IPS-NIHi7 (cell line): ENCODE results near the gene GABBR2.

Experiments
- DNase-seq: peaks from one replicate; pipeline ENCODE4 v3.0.0; 2012; ENCODE audit warnings: mixed read lengths; ENCODE audit errors: extremely low spot score

Gene GABBR2

DNA sequence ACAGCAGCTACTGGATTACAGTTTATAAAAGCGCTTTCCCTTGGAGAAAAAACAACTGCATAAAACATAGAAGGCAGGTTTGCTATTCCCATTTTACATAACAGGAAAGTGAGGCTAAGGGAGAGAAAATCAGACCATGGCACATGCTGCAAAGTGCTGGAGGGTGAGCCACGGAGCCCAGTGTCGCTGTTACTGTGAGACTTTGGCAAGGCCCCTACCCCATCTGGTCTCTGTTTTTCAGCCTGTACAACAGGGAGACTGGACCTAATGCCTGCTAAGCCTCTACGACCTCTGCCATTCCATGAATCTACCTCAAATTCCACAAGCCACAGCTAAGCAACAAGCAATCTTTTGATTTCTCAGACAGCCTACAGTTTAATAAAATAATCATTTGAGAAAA lies 139.2 kb downstream of the GABBR2 start:
- DNase-seq: no peak

DNA sequence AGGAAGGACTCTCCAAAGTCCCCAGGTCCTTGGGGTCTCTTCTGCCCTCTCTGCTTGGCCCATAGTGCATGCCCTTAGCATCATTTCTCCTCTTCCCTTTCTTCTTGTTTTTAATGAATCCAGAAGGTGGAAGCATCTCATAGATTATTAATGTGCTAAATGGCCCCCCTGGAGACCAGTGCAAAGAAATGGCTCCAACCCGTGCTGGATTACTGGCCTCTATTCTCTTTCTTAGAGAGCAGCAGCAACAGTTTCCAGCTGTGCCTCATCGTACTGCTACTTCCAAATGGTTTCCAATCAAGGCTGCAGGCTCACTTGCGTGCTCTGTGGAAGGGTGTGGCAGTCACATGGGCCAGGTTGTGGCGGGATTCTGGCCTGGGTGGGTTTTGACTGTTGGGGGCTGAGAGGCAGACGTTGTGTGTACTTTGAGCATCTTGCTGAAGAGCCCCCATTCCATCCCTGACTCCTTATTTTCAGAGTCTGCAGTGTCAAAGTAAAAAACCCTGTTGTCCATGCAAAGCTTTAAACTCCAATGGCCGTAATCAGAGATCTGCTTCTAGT lies 139.7 kb downstream of the GABBR2 start:
- no peak for DNase-seq

DNA sequence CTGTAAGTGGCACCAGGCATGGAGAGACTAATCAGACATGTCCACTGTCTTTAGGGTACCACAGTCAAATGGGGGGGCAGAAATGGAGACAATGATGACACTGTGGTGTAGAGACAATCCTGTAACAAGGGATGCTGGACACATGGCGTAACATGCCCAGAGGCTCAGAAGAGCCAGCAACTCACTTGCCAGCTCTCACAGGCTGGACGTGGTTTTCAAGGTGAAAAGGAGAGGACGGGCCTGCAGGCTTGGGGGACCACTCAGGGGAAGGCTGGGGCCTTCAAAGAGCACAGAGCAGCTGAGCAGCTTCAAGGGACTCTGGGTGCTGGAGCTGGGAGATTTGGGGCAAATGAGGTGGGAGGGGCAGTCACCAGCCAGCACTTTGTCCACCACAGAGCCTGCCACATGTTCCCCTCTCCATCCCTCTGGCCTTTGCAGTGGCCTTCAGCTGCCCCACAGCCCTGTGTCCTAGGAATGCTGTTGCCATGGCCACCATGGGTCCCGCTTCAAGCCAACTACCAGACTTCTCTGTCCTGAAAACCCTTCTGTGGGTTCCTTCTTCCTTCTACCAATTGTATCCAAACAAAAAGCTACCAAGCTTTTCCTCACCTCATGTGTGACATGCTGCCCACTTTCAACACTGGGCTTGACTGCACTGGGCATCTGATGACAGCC lies 140.4 kb downstream of the GABBR2 start:
- DNase-seq: no peak

DNA sequence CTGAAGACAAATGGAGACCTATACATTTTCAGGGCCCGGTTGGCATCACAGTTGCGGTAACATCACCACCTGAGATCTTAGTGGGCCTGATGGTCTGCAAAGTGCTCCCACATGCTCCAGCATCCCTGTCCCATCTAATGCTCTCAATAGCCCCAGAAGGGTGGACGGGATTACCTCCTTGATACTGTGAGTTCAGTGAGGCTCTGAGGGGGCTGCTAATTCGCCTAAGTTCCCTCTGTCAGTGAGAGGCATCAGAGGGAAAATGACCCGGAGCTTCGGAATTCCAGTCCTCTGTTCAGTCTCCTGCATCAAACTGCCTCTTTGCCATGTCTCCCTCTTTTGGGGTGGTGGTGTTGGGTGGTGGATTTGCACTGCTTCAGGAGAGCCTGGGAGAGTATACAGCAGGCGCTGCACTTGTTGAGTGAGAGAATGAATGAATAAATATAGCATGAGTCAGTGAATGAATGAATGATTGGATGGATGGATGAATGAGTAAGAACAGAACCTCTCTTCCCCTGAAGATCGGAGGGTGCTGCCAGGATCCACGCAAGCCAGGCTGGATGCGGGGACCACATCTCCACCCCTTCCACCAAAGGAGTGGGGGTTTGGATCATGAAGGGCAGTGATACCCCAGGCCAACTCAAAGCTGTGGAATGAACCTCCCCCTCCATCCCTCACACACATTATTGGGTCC lies 141.0 kb downstream of the GABBR2 start:
- DNase-seq: no peak

DNA sequence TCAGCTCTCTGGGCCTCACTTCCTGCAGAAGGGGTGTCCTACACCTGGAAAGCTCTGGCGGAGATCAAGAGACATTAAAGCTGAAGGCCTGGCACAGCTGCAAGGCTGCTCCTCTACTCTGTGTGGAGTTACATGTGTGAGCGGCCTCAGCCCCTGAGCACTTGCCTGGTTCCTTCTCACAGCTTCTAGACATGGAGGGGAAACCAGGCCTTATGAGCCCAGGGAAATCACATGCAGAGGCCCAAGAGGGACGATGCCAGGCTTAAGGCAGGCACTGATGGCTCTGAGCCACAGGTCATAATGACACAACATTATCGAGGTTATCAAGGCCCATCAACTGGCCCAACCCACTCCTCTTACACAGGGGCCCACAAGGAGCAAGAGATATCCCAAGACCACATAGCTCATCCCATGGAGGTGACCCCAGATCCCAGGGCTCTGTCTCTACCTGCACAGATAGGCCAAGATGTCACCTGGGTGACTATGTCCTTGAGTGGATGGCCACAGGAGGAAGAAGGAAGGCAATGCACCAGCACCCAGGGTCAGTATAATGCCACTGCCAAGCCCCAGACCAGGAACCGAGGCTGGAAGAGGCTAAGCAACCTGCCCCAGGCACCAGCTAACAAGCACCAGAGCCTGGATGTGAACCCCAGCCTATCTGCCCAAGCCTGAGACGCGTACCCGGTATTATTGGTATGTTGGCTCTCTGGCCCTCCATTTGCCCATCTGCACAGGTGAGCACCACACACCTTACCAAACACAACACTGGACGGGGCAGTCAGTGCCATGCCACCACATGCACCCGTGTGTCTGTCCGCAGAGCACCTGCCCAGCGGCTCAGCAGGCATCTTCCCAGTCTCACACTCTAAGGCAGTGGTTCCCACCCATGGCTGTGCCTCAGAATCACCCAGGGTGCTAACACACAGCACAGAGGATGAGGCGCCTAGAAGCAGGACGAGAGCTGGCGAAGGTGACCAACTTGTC lies 143.3 kb downstream of the GABBR2 start:
- no peak for DNase-seq

DNA sequence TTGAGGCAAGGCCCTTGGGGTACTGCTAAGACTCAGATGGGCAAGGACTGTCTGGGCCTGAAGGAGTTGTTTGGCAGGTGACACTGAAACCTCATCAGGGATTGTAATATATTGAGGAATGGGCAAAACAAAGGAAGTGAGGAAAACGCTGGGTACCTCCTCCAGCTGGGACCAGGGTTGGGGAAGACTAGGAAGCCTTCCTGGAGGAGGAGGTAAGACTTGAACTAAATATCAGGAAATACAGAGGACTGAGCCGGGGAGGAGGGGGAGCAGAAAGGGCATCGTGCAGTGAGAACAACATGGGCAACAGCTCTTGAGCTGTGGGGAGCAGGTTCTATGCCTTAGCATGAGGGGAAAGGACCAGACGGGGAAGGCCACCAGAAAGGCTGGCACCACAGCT lies 144.0 kb downstream of the GABBR2 start:
- no peak for DNase-seq

DNA sequence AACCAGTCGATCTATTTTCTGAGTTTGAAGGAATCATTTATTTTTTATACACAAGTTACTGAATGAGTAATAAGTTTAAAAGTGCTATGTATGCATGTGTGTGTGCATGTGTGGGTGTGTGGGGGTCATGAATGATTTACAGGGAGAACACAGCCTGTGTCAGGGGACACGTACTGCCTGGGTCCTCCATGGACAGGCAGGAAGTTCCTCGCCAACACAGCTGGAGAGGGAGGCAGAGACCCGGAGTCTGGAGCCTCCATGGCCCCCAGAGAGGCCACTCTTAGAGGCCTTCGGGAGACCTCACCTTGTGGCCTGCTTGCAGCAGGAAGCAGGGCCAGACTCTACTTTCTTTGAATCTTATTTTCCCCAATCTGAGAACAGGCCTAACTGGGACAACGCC lies 144.7 kb downstream of the GABBR2 start:
- no peak for DNase-seq

DNA sequence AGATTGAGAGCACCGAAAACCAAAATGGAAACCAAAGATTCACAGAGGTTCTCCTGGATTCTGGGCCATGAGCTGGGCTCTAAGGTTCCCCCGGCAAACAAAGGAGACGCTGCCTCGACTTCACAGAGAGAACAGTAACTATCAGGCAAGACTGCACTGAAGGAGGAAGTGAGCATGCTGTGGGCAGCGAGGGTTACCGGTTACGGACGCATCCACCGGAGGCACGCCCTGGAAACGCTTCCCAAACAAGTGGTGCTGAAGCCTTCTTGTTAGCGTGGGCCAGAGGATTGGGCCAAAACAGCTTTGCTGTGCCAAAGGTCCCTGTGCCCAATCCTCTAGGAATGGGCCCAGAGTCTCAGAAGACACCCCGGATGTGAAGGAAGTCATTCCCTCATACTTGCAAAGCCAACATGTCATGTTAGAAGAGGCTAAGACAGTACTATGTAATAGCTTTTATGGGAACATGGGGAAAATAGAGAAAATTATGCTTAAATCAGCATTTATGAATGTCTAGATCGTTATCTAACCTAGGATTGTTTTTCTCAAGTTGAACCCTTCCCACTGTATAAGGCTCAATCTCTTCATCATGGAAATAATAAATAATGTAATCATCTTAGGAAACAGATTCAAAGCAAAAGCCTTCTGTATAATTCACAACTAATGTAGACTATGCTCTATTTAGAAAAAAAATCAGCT lies 145.4 kb downstream of the GABBR2 start:
- no peak for DNase-seq

DNA sequence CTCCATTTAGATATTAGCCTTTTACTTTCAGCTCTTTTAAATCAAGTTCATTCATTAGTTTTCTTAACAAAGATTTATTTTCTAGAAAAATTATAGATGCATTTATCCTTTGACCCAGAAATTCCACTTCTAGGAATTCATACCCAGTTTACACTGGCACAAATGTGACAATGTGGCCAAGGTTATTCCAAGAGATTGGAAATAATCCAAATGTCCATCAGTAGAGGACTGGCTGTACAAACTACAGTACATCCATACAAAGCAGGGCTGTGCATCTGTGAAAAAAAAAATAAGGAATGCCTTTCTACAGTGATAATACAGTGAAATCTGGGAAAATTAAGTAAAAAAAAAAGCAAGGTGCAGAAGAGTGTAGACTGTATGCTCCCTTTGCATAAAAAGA lies 149.2 kb downstream of the GABBR2 start:
- DNase-seq: no peak

DNA sequence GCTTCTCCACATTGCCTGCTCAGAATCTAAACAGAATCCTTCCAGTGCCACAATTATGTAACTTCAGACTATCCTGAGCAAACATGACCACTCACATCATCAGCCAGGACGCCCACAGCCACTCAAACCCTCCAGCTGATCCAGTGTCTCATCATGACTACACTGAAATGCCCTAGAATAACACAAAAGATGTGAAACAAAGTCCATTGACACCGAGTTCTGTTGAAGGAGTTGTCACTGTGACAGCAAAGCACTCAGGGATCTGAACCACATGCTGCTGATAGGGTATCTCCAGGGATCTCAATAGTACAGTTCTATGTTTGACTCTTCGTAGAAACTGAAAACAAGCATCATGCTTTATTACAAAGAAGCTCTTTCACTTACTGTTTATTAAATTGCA lies 150.2 kb downstream of the GABBR2 start:
- DNase-seq: no peak

DNA sequence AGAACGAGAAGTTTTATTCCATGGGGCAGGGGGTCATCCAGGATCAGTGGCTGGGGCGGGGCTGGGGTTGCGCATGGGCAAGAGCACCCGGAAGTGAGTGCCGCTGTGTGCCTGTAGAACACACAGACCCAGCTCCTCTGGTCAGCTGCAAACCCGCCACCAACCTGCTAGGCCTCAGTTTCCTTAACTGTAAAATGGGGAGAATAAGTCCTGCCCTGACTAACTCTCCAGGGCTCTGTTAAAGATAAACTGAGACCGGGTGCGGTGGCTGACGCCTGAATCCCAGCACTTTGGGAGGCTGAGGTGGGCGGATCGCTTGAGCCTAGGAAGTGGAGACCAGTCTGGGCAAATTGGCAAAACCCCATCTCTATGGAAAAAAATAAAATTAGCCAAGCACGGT lies 152.2 kb downstream of the GABBR2 start:
- no peak for DNase-seq

DNA sequence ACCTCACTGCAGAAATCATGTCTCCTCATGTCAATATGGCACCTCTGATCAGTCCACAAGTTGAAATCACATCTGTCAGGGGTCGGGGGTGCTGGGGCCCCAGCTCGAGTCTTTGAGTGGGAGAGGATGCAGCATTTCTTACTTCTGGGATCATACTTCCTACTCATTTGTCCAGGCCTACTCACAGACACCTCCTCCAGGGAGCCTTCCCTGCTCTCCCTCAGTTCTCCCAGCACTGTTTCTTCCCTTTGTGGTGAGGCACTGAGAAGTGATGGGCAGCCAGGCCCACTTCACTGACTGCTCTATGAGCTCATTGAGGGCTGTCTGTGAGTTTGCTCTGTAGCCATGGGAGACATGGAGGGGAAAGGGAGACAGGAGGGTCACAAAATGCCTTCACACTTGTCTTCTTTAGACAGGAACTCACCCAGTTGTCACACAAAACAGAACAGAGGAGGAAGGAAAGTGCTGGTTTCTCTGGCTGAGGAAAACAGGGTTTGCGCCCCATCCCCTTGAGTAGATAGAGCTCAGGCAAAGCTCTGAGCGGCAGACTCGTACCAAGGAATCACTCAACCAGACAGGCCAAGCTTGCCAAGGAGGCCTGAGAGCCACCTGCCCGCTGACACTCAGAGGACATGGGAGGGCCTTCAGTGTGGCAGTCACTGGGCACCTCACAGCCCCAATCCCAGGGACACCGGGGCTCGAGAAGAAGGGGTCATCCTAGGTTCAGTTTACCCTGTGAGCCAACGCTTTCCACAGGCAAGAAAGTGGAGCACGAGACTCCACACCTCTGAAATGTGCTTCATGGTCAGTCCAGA lies 152.9 kb downstream of the GABBR2 start:
- no peak for DNase-seq

DNA sequence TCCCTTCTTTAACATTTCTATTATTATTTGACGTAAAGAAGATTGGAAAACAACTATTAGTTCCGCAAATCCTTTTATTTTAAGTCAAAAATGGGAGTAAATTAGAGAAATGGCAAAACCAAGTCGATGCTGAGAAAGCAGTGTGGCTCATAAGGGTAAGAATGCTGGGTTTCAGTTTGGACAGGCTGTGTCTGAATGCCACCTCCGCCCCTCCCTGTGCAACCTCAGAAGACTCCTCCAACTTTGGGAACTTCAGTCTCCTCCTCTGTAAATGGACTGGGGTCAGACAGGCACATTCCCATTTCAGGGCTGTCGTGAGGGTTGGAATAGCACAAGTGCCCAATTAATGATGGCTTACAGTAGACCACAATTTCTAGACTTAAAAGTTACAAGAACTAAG lies 154.0 kb downstream of the GABBR2 start:
- DNase-seq: no peak

DNA sequence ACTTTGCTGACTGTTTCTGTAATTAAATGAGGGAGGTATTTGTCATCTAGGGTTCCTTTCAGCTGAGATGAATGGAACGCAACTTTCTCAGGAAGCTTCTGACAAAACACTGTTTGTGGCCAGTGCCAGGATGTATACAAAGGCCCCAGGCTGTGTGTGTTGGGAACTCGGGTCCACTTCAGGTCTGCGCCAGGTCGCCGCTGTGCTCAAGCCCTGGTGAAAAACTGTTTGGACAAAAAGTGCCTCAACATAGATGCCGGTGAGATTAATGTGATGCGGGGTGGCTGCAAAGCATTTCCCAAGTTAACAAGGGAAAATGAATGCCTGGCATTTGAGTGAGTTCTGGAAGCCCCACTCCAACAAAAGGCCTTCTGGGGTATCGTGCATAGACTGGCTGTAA lies 156.4 kb downstream of the GABBR2 start:
- DNase-seq: no peak

DNA sequence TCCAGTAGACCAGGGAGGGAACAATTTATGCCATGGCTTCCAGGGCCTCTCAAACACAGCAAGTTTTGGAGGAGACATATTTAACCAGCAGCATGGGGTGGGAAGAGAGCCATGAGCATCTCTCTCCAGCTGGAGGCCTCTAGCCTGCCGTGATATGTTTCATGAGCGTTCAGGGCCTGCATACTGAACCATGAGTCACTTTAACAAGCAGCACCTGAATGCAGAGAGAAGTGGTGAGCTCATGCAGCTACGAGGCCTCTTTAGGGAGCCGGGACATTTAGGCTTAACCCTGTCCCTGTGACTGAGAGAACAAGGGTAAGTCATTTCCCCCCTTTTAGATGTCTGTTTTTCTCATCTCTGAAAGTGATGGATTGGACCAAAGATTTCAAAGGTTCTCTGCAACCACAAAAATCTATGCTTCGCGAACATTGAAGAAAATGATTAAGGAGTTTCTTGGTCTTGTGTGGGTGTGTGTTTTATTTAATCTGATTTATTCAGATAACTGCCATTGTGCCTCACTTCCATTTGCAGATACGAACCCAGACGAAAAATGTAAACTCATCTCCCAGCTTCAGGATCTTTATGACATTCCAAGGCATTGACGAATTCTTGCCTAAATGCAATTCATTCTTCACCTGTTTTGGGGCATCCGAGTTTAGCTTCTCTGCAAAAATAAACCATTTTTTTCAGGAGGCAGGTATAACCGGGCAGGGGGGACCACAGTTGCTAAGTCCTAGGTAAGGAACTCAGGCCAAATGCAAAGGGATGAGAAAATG lies 157.0 kb downstream of the GABBR2 start:
- DNase-seq: no peak

DNA sequence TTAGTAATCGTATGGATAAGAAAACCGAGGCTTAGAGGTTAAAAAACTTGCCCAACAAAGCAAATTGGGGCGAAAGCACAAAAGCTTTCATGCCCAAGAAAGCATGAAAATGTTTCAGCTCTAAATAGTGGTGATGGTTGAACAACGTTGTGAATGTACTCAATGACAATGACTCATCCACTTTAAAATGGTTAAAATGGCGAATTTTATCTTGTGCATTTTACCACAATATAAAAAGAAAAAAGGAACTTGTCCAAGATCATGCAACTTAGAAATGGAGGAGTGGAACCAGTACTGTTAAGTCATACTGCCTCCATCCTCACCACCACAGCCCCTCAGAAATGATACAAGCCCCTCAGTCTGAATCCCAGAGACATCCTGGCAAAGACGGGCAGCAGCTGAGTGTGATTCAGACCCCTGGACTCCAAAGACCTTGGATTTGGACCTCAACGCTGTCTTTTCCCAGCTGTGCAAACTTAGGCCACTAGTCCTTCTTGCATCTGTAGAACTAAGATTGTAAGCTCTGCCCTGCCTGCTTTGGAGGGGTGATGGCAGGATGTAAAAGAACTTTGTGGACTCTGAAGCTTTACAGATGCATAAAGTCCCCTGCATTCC lies 158.4 kb downstream of the GABBR2 start:
- no peak for DNase-seq

DNA sequence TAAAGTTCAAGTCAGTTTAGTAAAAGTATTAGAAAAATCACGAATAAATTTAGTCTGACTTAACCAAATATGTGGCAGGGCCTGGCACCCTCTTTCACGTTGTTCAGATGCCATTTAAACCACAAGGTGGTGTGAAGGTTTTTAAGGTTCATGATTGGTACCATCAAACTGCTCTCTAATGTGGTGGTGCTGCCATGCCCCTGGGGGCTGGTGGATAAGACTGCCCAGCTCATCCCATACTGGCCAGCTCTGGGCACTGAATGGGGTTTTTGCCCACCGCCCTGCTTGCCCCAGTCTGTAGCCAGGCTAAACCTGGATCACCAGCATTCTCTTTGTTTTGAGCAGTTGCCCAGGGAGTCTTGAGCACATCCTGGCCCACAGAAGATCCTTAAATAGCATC lies 159.3 kb downstream of the GABBR2 start:
- DNase-seq: no peak

DNA sequence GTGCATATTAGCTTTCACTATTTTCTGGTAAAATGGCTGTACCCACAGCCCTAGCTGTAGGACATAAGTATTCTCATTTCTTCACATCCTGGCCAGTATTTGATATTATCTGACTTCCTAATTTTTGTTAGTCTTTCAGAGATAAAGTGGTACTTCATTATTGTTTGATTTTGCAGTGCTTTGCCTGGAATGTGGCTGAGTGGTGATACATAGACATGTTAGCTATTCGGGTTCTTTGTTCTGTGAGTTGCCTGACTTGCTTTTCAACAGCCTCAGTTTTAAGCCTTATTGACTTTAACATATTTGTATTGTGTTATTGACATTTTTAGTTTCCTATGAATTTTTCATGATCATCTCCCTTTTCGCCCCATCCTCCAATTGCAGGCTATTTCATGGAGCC lies 161.1 kb downstream of the GABBR2 start:
- DNase-seq: no peak

DNA sequence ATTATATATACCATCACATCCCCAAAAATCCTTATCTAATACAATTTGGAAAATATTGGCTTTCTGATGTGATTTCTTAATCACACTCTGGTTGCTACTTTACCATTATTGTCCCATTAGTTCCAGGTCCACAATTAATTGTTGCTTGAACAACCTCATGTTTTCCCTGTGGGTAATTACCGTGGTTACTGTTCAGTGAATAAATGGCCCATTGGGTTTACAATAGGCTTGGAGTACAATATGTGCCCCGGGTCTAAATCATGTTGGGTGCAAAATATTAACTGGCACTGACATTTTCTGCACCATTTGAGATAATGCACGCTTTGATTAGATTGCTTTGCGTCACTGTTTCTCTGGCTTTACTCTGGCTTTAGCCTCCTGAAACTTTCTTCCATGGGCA lies 163.7 kb downstream of the GABBR2 start:
- DNase-seq: no peak
